Suprapubic skin (tissue), 3 donors: ENCODE data around the gene TSPAN14.

Source experiments
- POLR2AphosphoS5 ChIP-seq, 3 donors: sonication (generic); formaldehyde crosslinking; IDR thresholded peaks; one replicate each; pipeline ENCODE4 v1.6.1; 2017; ENCODE audit warnings: antibody characterized with exemption in 3 of 3
- TF ChIP-seq, protein P1 (sequence below), 2 donors: fragments of 200-600 bp in 1 of 2; fragments of 450-650 bp in 1 of 2; sonication (generic) in 1 of 2; IDR thresholded peaks; one replicate each; pipeline ENCODE4 v1.5.1; 2016 to 2019; ENCODE audit warnings: antibody characterized with exemption in 2 of 2, mild to moderate bottlenecking in 1 of 2, moderate library complexity in 1 of 2

DNA sequence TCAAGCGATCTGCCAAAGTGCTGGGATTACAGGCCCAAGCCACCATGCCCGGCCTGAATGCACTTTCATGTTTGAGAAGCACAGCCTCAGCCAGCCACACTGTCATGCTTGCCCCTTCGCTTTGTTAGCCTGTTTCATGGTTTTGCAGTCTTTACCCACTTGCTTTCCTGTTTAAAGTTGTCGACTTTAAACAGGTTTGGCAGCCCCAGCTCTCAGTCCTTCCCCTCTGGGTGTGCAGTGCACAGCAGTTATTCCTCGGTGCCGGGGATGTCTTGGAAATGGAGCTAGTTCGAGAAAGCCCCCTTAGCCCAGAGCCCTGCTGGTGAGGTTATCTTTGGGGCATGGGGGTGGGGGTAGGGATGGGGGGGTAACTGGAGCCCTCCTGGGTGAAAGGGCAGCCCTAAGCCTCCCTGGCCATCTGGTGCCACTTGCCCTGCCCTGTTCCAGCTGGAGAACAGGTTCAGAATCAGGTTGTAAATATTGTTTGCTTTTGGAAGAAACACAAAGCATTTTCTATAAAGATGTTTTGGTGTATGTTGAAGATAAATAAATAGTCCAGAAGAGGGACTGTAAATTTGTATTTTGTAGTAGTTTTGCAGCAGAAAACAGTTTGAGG, 14.8 kb downstream of the TSPAN14 start:
- TF ChIP-seq, protein P1, sequence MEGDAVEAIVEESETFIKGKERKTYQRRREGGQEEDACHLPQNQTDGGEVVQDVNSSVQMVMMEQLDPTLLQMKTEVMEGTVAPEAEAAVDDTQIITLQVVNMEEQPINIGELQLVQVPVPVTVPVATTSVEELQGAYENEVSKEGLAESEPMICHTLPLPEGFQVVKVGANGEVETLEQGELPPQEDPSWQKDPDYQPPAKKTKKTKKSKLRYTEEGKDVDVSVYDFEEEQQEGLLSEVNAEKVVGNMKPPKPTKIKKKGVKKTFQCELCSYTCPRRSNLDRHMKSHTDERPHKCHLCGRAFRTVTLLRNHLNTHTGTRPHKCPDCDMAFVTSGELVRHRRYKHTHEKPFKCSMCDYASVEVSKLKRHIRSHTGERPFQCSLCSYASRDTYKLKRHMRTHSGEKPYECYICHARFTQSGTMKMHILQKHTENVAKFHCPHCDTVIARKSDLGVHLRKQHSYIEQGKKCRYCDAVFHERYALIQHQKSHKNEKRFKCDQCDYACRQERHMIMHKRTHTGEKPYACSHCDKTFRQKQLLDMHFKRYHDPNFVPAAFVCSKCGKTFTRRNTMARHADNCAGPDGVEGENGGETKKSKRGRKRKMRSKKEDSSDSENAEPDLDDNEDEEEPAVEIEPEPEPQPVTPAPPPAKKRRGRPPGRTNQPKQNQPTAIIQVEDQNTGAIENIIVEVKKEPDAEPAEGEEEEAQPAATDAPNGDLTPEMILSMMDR (IDR thresholded peaks at IDR 0.05), result no peak
- no peak for TF ChIP-seq POLR2AphosphoS5 (IDR thresholded peaks at IDR 0.05)
